IPS-11a (cell line): ENCODE results near the gene EDN1.

Source experiments
- H3K4me3 ChIP-seq: one replicate; pipeline ENCODE4 v1.5.1; 2013; ENCODE audit warnings: low read depth, low read length, control low read depth

The EDN1 gene

DNA sequence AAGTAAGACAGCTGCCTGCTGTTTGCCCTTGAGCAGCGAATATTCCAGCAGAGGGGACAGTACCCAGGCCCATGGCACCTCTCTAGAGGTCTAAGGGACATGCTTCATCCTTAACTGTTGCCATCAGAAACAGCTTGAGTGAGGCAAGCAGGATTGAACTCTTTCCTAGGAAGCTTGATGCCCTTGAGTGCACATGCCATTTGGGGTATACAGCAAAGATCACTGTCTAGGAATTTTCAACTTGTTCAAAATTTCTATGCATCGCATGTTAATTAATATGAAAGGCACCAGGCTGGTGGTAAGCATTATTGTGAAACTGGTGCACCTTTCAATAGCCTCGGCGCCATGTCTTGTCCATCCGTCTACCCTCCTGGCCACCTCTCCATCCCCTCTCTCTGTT is 54.1 kb downstream of the EDN1 start:
- no peak overlapping the region for H3K4me3 ChIP-seq

DNA sequence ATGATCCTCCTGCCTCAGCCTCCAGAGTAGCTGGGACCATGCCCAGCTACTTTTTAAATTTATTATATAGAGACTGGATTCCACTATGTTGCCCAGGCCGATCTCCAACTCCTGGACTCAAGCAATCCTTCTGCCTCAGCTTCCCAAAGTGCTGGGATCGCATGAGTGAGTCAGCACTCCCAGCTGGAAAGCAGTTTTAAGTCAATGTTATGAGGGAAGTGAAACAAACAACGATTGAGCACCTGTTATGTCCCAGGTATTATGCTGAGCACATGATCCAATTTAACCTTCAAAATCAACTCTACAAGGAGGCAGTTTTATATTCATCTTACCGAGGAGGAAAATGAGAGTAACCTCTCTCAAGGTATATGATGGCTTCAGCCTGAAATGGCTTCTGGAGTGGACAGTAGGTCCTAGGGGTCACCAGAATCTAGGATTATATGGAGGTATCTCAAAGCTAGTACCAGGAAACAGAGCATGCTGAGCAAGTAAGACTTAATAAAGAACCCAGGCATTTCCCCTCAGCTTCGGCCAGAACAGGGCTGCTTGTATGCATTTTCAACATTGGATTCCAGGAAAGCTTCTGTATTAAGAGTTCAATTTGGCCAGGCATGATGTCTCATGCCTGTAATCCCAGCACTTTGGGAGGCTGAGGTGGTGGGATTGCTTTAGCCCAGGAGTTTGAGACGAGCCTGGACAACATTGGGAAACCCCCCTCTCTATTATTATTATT is 55.0 kb downstream of the EDN1 start:
- no peak overlapping the region for H3K4me3 ChIP-seq

GRCh38 chr6:12345694-12346058 is 55.5 kb downstream of the EDN1 start:
- H3K4me3 ChIP-seq, result no peak overlapping the region
